Kidney (tissue), 14 donors: ENCODE measurements around the gene MYG1. TPM values are rescaled to one million over a fixed set of nuclear protein-coding genes. Genes with fewer than 3 reads are reported as not detected.

Experiments
- DNase-seq, 5 donors: peaks; one replicate each; pipeline ENCODE4 v3.0.0-alpha.2; 2013 to 2020
- FAIRE-seq: peaks from 2 replicates; lab custom pipeline; 2012; peaks lifted over from hg19 to GRCh38; lab: Jason Lieb, UNC
- H3K27ac ChIP-seq, 2 donors: one replicate each; pipeline ENCODE4 v1.7.0; 2013; ENCODE audit warnings: low read depth in 2 of 2, low read length in 2 of 2, inconsistent platforms in 1 of 2
- H3K27me3 ChIP-seq: one replicate; pipeline ENCODE4 v1.7.1; 2013; ENCODE audit warnings: low read length, inconsistent platforms; ENCODE audit not compliant: control insufficient read depth, insufficient read depth
- H3K36me3 ChIP-seq, 3 donors: one replicate each; pipeline versions ENCODE4 v1.7.0 to v1.7.1; 2013; ENCODE audit warnings: low read length in 3 of 3, control low read depth in 1 of 3, inconsistent platforms in 1 of 3; ENCODE audit not compliant: insufficient read depth in 3 of 3, control insufficient read depth in 2 of 3
- H3K4me1 ChIP-seq, 3 donors: one replicate each; pipeline versions ENCODE4 v1.7.0 to v1.7.1; 2013; ENCODE audit warnings: low read length in 3 of 3, inconsistent platforms in 1 of 3, low read depth in 1 of 3; ENCODE audit not compliant: control insufficient read depth in 2 of 3, insufficient read depth in 2 of 3
- H3K4me3 ChIP-seq, 3 donors: one replicate each; pipeline versions ENCODE4 v1.7.0 to v1.8.1; 2013; ENCODE audit warnings: low read length in 3 of 3, control low read depth in 1 of 3, inconsistent platforms in 1 of 3
- H3K9ac ChIP-seq, 3 donors: one replicate each; pipeline versions ENCODE4 v1.7.0 to v1.7.1; 2013; ENCODE audit warnings: low read length in 3 of 3, control low read depth in 1 of 3, inconsistent platforms in 1 of 3
- H3K9me3 ChIP-seq, 3 donors: one replicate each; pipeline versions ENCODE4 v1.7.0 to v1.7.1; 2013; ENCODE audit warnings: low read length in 3 of 3, control low read depth in 1 of 3, inconsistent platforms in 1 of 3; ENCODE audit not compliant: control insufficient read depth in 2 of 3, insufficient read depth in 1 of 3
- CTCF ChIP-seq: IDR thresholded peaks from 3 replicates; pipeline ENCODE4 v1.5.1; 2012; ENCODE audit warnings: mild to moderate bottlenecking, moderate library complexity, borderline replicate concordance; ENCODE audit not compliant: insufficient read depth; ENCODE audit errors: extremely low read depth
- intact Hi-C: fragments of 100-400 bp; cut with DNase I; formaldehyde crosslinking; loops from one replicate; pipeline ENCODE4 v1.11.1; 2022
- polyA plus RNA-seq: library from polyadenylated mRNA; stranded (reverse); fragments of 350-450 nt; fragmentation: Illumina TruSeq; extraction: RNeasy Lipid Tissue Mini Kit (QIAGEN cat#74804); gene quantifications from one replicate; pipeline ENCODE4 v1.2.3, GENCODE V29; 2014; ENCODE audit warnings: low read depth, low replicate concordance; ENCODE audit not compliant: insufficient read depth
- total RNA-seq: library from RNA; stranded (reverse); fragmentation: NEBNext Ultra II Directional; extraction: Animal tissue kit (Norgen Biotek cat#: 25700); gene quantifications from one replicate; pipeline ENCODE4 v1.2.1, GENCODE V29; 2021
- donor health status: control.
- donor health status: control.
- donor health status: control.
- donor health status: control.
- donor health status: control.
- donor health status: DM: yes; HTN: yes; CAD: no.
- donor health status: Normal renal cell carcinoma (clear cell type).

The MYG1 gene
- total and polyA plus RNA-seq, 2 donors from 2014 or later = 49.0 to 105 TPM

DNA sequence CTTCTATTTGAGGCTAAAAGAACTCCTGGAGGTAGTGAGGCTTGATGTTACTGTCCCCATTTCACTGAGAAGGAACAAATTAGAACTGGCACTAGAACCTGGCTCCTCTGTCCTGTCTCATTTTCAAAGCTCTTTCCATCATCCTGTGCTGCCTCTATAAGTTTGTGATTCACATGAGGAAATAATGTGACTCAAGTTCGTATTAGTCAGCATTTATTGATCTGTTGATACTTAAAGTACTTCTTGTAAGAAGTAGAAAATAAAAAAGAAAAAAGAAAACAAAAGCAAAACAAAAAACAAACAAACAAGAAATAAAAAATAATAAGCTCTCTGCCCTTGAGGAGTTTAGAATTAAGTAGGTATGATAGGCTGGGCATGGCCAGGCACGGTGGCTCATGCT, 33.7 kb upstream of the MYG1 start:
- Histone ChIP-seq H3K27me3 (no peaks in the 10 kb centered on the region), H3K4me1 (peaks cover 0 to 2% (median 0%) of the 10 kb centered on the region in 3 donors), H3K9ac (no peak overlapping the region), H3K4me3 (no peak overlapping the region), H3K27ac (no peak overlapping the region), H3K36me3 (no peaks in the 10 kb centered on the region), H3K9me3 (no peaks in the 10 kb centered on the region)
- TF ChIP-seq CTCF = no peak
- intact Hi-C loops = no loop called here
- no peak for DNase-seq
- no peak for FAIRE-seq

DNA sequence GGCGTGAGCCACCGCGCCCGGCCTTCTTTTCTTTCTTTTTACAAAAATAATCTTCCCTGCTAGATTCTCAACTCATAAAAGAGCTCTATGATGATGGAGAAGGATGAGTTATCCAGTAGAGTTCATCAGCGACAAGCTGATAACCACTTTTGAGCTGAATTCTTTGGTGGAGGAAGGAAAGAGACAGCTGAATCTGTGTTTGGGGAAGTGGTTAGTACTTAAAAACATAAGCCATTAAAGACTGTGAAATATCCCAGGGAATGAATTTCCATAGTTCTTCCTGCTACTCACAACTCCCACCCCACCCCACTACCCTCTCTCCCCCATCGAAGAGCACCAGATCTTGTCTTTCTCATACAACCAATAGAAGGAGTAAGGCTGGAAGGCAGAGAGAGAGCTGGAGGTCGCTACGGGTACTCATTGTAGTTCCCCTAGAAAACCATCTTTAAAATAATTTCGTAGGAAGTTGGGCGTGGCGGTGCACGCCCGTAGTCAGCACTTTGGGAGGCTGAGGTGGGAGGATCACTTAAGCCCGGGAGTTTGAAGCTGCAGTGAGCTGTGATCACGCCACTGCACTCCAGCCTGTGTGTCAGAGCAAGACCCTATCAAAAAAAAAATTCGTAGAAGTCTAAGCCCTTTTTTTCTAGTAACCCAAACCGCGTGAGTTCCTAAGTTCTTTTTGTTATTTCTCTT, 32.0 kb upstream of the MYG1 start:
- Histone ChIP-seq H3K27ac (peak overlapping the region in 1 of 2 donors; percentile 51), H3K36me3 (no peaks in the 10 kb centered on the region), H3K27me3 (no peaks in the 10 kb centered on the region), H3K9ac (peak overlapping the region in 2 of 3 donors; percentile 60 to 67), H3K4me3 (peak overlapping the region; percentile 76 to 89 (median 87)), H3K9me3 (no peaks in the 10 kb centered on the region), H3K4me1 (peaks cover 0 to 2% (median 0%) of the 10 kb centered on the region in 3 donors)
- FAIRE-seq (no peak), DNase-seq (no peak)
- intact Hi-C loops = no loop called here
- no peak for TF ChIP-seq CTCF

- DNase-seq = peak; percentile 85 to 94 (median 88)
- no peaks in the 10 kb centered on the region for H3K9me3 ChIP-seq
- H3K4me3 ChIP-seq = peak within 1 kb of the TSS; percentile 76 to 89 (median 87)
- H3K9ac ChIP-seq = peak within 1 kb of the TSS in 2 of 3 donors; percentile 67 to 81
- intact Hi-C loops = no loop called here
- H3K27ac ChIP-seq = peak within 1 kb of the TSS in 1 of 2 donors; percentile 51
- no peak for FAIRE-seq
- H3K27me3 ChIP-seq = no peaks in the 10 kb centered on the region
- H3K4me1 ChIP-seq = peaks cover 0 to 2% (median 0%) of the 10 kb centered on the region in 3 donors
- no peaks in the 10 kb centered on the region for H3K36me3 ChIP-seq
- no peak for TF ChIP-seq CTCF
Measured at GRCh38 chr12:53267999-53268629, 31.4 kb upstream of the MYG1 start, which contains the start of gene ESPL1. Gene ESPL1, plus strand, starts transcription at chr12:53268299. Its CDS starts 468 bp downstream, at chr12:53268767.
